IPS-NIHi11 (cell line): Measurements from ENCODE around the gene PCSK2.
"Not testable (repeated sequence)": the region's sequence is repeated elsewhere in the genome, so short reads cannot be mapped to it uniquely, and the experiment has no call there.

Source experiments
- DNase-seq: peaks from one replicate; pipeline ENCODE4 v3.0.0; 2012; ENCODE audit warnings: mixed read lengths, low spot score

The PCSK2 gene, protein sequence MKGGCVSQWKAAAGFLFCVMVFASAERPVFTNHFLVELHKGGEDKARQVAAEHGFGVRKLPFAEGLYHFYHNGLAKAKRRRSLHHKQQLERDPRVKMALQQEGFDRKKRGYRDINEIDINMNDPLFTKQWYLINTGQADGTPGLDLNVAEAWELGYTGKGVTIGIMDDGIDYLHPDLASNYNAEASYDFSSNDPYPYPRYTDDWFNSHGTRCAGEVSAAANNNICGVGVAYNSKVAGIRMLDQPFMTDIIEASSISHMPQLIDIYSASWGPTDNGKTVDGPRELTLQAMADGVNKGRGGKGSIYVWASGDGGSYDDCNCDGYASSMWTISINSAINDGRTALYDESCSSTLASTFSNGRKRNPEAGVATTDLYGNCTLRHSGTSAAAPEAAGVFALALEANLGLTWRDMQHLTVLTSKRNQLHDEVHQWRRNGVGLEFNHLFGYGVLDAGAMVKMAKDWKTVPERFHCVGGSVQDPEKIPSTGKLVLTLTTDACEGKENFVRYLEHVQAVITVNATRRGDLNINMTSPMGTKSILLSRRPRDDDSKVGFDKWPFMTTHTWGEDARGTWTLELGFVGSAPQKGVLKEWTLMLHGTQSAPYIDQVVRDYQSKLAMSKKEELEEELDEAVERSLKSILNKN

DNA sequence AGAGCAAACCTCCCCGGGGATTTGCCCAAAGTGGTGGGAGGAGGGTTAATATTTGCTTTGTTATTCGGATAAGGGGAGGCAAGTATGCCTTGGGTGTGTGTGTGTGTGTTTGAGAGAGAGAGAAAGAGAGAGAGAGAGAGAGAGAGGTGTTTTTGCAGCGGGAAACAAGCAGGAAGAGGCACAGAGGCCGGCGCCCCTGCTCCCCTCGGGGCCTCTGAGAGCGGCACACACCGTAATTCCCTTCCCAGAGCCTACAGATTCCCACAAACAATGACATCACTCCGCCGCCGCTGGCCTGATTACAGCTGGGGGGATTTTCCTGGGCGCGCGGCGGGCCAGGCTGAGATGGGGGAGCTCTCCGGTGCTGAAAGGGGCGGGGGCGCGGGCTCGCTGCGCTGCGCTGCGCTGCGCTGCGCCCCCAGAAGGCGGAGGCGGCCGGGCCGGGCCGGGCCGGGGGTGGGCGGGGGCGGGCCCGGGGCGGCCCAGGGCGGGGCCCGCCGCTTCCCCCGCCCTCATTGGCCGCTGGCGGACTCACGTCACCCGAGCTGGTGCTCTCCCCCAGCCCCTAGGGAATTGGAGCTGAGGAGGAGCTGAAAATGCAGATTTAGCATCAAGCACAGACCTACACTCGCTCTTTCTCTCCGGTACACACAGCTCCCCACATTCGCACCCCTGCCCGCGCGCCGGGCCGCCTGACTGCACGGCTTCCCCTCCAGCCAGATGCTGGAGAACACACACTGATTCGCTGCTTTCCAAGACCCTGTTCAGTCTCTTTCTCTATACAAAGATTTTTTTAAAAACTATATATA is at the start of gene PCSK2:
PCSK2 (plus strand) TSS at position 631 of the 809 bp plus-strand sequence. CDS start 266 bp downstream, outside the sequence.
- DNase-seq, result peak; percentile 87

DNA sequence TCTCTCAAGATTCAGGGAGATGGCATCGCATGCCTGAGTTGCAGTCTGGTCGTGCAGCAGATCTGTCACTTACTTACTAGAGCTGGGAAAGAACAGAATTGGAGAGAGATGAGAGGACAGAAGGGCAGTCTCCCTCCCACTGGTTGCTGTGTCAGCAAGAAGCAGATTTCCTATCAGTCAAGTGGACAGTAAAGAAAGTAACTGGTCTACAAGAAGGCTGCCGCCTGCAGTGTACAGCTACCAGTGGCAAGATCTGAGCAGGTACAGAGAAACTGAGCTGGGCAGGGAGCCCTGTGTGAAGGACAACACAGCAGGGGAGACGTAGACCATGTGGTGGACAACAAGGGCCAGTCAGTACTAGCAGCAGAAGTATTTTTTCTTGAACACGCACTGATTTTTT is 49.5 kb upstream of the PCSK2 start:
- DNase-seq, result no peak

DNA sequence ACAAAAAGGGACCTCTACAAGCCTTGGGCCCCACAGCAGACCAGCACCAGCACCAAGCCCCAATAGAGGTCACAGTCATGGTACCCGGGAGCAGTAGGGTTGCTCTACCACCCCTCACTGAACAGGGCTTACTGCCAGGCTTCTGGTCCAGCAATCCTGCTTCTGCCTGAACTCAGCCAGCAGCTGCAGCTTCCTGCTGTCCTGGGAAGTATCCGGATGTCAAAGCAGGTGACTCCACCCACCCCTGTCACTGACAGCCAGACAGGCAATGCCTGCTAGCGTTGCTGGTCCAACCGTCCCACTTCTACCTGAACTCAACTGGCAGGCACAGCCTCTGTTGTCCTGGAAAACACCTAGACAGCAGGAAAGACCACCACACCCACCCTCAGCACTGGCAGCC is 47.0 kb upstream of the PCSK2 start:
- DNase-seq, result no peak

DNA sequence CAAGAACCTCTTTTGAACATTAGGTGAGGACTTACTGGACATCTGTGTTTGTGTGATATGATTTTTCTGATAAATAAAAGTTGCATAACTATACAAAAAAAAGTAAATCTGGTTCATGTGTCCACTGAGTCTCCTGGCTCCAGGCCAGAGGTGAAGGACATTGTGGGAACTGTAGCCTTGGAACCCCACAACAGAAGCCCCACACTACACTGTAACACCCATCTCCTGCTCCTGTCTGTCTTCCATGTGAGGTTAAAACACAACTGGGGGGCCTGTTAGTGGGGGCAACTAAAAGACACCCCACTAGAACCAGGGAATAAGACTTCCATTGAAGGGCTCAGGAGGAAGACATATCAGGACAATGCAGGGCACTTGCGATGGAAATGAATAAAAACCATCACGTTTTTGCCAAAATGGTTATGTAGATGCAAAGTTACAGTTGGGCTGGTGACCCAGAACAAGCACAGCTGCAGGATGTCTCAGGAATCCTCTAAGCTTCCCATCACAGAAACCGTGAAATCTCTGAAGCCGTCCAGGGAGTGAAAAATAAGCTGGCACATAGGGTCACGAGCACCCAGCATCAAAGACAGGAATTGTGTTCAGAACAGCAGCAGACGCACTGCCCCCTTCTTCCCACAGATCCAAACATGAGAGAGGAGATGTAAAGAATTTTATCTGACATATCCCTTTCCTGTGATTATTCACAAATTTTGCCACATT is 36.7 kb upstream of the PCSK2 start:
- no peak for DNase-seq

DNA sequence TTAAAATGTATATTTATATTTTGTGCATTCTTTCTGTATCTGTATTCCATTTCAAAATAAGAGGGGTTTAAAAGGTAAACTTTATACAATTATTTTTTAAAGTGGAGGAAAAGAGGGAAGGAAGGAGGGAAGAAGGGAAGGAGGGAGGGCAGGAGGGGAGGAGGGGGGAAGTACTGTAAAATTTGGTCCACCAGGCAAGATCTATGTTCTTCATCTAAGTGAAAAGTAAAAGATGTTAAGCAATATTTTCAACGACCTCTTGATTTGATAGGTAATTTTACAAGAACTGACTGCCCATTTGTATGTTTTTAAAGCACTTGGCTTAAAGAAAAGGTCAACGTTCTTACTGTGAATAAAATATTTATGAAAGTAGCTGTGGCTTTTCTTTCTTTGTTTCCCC is 29.8 kb upstream of the PCSK2 start:
- no peak for DNase-seq

DNA sequence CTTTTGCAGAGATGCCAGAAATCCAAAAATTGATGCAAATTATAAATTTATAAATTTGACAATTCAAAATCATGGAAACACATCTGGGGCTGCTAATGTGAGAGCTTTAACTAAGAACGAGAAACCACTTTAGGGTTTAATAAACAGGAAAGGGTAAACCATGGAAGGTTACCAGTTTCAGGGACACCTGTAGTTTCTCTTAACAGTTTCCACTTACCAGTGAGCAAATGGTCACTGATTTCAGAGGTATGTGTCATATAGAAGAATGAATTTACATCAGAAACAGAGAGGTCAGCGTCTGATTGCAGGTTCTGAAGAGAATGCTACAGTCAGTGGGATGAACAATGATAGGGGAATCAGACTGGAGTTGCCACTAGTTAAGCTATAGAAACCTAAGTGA is 24.8 kb upstream of the PCSK2 start:
- DNase-seq, result no peak

DNA sequence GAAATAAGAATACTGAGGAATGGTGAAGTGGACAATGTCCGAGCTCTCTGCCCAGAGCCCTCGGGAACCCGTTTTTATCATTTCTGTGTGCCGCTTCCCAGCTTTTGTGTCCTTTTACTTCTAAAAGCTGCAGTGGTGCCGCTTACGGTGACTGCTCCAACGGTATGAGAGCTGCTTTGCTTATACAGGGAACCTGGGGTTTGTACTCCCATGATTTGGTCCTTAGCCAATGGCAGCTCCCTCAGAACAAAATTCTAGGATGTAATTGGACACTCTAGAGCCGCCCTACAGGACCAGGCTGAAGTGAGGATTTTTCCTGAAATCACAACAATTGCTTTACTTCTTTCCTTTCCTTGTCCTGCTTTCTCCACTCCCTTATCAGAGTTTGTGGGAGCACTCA is 24.2 kb upstream of the PCSK2 start:
- peak; percentile 75 for DNase-seq

DNA sequence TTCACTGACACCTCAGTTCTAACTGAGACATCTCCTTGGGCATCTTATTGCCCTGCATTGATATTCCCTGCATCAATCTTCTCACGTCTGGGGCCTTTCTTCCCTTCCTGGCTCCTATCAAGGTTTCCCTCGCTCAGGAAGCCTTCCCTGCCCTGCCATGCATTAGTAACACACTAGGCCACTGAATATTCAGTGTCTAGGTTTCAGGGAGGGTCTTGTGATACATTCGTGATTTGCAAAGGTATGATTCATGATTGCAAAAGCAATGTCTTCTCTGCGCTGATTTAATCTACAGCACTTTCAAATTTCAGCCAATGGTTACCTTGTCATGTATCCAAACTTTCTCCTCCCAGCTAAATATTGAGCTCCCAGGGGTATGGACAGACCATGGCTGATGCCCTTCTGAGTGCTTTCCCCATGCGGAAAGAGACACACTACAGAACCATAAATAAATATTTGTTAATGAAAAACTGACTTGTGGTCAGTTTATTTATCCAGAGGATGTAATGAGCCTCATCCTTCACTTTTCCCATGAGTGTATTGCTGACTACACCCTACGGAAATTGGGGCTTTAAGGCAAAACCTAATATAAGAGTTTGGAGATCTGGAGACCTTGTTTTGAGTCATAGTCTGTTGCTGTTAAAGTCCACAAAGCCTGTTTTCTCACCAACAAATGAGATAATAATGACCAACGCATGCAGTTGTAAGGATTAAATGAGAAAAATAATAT is 21.6 kb upstream of the PCSK2 start:
- DNase-seq, result no peak

DNA sequence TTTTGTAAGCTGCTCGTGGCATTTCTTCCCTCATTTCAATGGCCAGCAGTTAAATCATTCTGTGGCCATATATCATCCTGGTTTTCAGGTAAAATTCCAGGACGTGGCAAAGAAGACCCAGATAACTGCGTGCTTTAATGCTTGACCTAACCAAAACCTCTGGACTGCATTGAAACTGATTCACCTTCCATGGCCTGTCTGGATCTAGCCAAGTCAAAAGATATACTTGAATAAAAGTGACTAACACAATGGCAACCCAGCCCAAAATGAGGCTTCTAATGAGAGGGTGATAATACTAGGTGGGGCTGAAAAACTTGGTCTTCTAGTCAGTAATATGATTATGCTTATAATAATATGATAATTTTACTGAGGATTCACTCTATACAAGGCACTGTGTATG is 16.5 kb upstream of the PCSK2 start:
- no peak for DNase-seq

DNA sequence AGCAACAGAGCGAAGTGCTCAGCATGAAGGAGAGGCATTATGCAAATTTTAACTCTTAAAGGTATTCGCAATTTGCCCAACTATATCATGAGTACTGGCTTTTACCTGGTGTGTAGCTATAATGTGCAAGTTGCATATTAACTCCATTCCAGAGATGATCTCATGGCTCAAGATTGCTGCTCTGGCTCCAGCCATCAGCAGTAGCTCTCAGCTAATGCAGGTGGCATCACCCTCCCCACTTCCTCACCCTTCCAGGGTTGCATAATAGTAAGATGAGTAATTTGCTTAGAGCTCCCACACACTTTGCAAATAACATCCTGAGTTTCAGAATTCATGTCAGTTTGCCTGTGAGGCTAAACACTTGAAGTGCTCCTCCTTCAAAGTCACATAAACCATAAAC is 15.9 kb upstream of the PCSK2 start:
- no peak for DNase-seq

DNA sequence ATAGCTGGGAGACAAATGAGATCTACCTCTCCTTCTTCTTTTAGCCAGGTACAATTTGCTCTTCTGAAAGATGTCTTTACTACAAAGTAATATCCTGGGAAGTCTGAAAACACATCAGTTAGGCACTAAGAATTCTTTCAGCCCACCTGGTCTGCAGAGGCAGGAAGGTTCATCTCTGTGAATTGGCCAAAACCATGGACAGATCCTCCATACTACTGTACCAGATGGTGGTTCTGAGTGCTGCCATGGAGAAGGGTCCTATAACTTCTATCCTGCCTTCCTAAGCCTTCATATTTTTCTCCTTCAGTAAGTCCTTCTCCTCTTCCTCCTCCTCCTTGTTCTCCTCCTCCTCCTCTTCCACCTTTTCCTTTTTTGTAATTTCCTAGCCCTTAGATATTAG is 11.7 kb upstream of the PCSK2 start:
- no peak for DNase-seq

DNA sequence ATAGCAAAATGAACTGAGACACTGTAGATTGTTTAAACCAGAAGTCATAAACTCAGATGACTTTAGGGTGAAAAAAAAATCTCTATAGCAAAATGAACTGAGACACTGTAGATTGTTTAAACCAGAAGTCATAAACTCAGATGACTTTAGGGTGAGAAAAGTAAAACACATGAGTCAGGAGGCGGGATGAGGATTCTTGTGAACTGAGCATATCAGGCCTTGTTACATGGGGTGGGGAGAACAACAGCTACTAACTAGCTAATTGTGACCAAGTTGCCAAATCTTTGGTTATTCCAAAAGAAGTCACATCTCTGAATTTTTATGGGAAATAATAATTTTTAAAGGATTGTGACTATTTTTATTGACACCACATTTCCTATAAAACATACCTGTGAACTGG is 7.0 kb upstream of the PCSK2 start:
- not testable (repeated sequence) for DNase-seq

DNA sequence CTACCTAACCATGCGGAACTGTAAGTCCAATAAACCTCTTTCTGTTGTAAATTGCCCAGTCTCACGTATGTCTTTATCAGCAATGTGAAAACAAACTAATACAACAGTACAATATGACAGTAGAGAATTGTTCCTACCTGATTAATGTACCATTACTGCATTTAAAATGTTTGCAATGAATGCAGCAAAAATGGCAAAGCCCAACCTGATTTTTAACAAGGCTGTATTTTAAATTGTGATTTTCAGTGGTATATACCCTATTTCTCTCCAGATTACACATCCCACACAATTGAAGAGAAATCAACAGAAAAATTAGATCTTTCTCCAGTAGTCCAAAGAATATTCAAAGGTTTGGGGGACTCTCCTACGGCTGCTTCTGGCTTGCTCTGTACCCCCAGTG is 3.3 kb upstream of the PCSK2 start:
- DNase-seq, result no peak

DNA sequence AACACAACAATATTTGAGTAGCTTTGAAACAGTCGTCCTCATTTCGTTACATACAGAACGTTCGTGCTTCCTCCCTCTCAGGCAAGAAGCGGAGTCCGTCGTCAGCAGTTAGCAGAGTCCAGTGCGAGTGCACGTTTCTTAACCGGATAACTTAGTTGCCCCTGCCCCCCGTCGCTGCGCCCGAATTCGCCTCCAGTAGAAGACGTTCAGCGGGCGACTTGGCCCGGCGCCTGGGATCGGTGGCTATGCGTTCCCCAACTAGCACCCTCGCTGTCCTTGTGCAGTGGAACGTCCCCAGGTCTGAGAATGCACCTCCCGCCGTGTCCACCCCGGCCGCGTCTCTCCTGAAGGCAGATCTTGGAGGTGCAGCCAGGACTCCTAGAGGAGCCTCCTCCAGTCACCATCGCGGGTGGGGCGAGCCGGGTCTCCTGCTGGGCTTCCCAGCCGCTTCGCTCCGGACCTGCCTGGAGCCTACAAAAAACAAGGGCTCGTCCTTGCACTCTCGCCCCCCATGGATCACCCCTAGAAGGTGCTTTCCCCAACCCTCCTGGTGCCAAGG is 910 bp upstream of the PCSK2 start:
- no peak for DNase-seq

DNA sequence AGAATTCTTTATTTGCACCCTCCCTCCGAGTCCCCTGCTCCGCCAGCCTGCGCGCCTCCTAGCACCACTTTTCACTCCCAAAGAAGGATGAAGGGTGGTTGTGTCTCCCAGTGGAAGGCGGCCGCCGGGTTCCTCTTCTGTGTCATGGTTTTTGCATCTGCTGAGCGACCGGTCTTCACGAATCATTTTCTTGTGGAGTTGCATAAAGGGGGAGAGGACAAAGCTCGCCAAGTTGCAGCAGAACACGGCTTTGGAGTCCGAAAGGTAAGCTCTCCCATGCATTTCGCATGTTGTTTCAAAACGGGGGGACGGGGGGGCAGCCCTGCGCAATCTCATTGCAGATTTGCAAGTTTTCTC is 357 bp downstream of the PCSK2 start:
- DNase-seq, result no peak

DNA sequence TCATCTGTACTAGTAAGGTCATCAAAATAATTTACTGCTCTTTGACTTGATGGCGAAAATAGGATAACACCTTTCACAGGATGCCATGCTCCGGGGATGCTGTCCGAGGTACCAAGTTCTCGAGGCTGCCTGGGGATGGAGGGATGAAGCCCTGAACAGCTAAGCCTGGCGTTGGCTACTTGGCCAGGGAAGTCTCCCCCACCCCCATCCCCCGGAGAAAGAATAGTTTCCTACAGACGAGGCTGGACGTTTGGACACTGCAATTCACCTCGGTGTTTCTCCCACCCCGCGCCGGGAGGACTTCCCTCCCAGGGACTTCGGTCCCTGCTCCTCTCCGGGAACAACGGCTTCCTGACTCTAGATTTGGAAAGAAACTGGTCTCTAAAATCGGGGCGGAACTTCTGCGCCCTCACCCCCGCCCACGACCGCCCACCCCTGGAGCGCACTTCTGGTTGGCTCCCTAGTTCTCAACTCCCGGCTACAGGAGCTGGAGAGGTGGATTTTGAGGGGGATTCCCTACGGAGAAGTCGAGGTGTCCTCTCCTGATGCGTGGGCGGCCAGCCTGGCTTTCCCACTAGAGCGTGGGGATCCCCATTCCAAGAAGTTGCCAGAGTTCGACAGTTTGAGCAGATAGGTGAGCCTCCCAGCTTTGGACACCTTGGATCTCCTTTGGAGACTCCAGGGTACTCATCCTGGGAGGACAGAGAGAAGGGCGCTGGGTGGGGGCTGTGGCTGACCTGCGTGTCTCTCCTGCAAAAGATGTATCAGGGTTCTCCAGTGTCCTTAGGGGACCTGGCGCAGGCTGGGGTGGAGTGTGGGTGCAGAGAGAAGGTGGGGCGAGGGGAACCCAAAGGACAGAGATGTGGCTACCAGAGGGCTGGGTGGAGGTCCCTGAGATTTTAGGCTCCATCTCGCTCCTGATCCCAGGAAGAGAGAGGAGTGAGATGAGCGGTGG is 1.1 kb downstream of the PCSK2 start:
- peak; percentile 38 for DNase-seq

DNA sequence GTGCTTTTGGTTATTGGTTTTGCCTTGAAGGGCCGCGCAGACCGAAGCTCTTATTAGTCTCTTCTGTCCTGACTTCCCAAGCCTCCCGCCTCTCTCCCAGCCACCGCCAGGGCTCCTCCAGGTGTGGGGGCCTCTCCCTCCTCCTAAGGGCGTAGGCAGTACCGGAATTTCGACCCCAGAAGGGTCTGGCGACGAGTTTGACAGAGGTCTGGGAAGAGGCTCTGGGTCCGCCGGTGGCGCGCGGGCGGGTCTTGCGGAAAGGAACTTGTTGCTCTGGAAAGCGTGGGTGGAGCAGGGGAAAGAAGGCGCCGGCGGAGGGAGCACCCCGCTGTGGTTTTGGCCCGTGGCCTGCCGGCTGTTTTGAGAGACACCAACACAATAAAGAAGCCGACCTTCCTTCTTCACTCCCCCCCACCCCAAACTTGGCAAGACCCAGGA is 1.8 kb downstream of the PCSK2 start:
- peak; percentile 26 for DNase-seq

DNA sequence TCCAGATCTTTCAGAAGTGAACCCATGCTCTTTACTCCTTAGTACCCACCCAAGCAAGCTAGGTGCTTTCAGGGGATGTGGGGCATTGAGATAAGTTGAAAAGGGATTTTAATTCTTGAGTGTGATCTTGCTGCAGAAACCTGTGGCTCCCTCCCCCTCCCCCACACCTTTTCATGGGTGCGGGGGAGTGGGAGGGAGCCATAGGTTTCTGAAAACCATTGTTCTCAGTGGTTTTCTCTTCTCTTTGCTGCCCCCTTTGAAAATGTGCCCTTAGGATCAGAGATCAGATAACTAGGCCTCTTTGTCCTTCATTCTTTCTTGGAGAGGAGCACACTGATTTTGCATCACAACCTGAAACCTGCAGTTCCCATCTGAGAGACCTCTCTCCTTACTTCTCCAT is 2.4 kb downstream of the PCSK2 start:
- DNase-seq, result no peak

DNA sequence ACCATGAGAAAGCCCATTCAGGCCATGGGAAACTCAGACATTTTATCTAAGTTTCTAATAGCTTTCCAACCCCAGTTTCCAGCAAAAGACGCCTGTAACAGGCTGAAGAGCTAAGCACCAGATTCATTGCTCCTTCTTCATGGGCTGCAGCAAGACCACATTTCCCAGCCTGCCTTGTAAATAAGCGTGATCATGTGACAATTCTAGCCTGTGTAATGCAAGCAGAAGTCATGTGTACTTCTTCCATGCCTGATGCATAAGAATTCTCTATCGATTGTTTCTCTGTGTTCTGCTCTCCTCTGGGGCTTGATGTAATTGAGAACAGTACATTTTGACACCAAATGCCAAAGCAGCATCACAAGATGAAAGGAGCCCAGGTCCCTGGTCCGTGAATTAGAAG is 6.8 kb downstream of the PCSK2 start:
- no peak for DNase-seq

DNA sequence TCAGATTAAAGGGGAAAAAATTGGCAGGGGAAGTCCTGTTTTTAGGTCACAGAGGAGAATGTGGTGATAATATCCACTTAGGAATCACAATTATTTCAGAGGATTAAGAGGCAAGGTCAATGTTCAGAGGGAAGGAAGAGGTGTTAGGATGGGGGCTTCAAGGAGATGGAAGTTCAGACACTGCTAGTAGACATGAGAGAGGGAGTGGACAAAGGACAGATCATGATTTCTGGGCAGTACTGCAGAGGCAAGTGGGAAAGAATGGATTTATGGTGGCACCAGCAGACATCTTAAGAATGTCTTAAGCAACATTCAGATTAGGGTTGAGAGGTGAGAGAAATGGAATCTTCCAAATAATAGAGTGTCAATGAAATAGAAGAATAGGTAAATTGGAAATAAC is 9.9 kb downstream of the PCSK2 start:
- no peak for DNase-seq
